ENCODE data around the gene OR2J1.

- TF ChIP-seq CTCF (IDR thresholded peaks at IDR 0.05) (no peak), POLR2A (IDR thresholded peaks at IDR 0.05) (no peak)
These were observed 43.0 kb downstream of the OR2J1 start for GRCh38 chr6:29142309-29142708.
